Measurements from ENCODE around the gene UCK1.

The UCK1 gene

GRCh38 chr9:131534721-131535237 is 3.7 kb upstream of the UCK1 start:
- Histone ChIP-seq H2AK5ac (ENCODE audit: low read length, severe bottlenecking) (no peak overlapping the region), H3K9me3 (ENCODE audit: control insufficient read depth, low read length) (no peaks in the 10 kb centered on the region), H3K14ac (ENCODE audit: low read length in 2 of 2) (no peak overlapping the region), H3K4me3 (ENCODE audit: insufficient read depth in 1 of 2, low read depth in 1 of 2, low read length in 2 of 2) (no peak overlapping the region), H4K8ac (ENCODE audit: low read length) (no peak overlapping the region), H3K23ac (ENCODE audit: low read length in 2 of 2) (no peak overlapping the region), H2BK120ac (ENCODE audit: low read depth, low read length) (no peak overlapping the region), H3K4me1 (ENCODE audit: control insufficient read depth, insufficient read depth, low read depth, low read length) (peaks cover 13% of the 10 kb centered on the region), H4K91ac (ENCODE audit: low read length) (no peak overlapping the region), H3K9ac (ENCODE audit: low read length) (no peak overlapping the region), H3K27me3 (ENCODE audit: control insufficient read depth in 1 of 2, insufficient read depth in 1 of 2, low read length in 2 of 2) (peaks cover 5 to 6% of the 10 kb centered on the region in 2 experiments), H3K36me3 (ENCODE audit: control insufficient read depth in 1 of 2, insufficient read depth in 2 of 2, low read depth in 1 of 2, low read length in 2 of 2) (peaks cover 2 to 6% of the 10 kb centered on the region in 2 experiments), H3K4ac (ENCODE audit: low read depth in 1 of 2, low read length in 2 of 2) (no peak overlapping the region), H2BK15ac (ENCODE audit: low read depth, poor library complexity, severe bottlenecking) (no peak overlapping the region), H3K4me2 (ENCODE audit: low read length, poor library complexity, severe bottlenecking) (no peak overlapping the region), H2AFZ (ENCODE audit: low read depth, low read length) (no peak overlapping the region), H3K79me1 (replicated peaks; ENCODE audit: low read length, poor library complexity, severe bottlenecking) (peaks cover 10% of the 10 kb centered on the region), H2BK12ac (ENCODE audit: low read length in 2 of 2) (no peak overlapping the region), H2BK5ac (ENCODE audit: low read depth, low read length, poor library complexity, severe bottlenecking) (no peak overlapping the region), H3K18ac (ENCODE audit: low read depth in 1 of 2, low read length in 2 of 2) (no peak overlapping the region), H3K27ac (ENCODE audit: low read length, poor library complexity, severe bottlenecking) (no peak overlapping the region)
- DNase-seq: no peak
- 86% methylated on average over 7 of the region's 8 CpGs for WGBS

GRCh38 chr9:131530546-131530919 is 530 bp downstream of the UCK1 start:
- DNase-seq: peak; percentile 67
- Histone ChIP-seq H3K4ac (ENCODE audit: low read depth in 1 of 2, low read length in 2 of 2) (peak overlapping the region in 1 of 2 experiments; percentile 75), H3K4me1 (ENCODE audit: control insufficient read depth, insufficient read depth, low read depth, low read length) (peaks cover 16% of the 10 kb centered on the region), H2AK5ac (ENCODE audit: low read length, severe bottlenecking) (no peak overlapping the region), H3K14ac (ENCODE audit: low read length in 2 of 2) (peak overlapping the region in 1 of 2 experiments; percentile 61), H2BK120ac (ENCODE audit: low read depth, low read length) (peak overlapping the region; percentile 86), H3K79me1 (replicated peaks; ENCODE audit: low read length, poor library complexity, severe bottlenecking) (peaks cover 23% of the 10 kb centered on the region), H3K18ac (ENCODE audit: low read depth in 1 of 2, low read length in 2 of 2) (peak overlapping the region; percentile 77 to 92), H2BK12ac (ENCODE audit: low read length in 2 of 2) (no peak overlapping the region), H2BK5ac (ENCODE audit: low read depth, low read length, poor library complexity, severe bottlenecking) (no peak overlapping the region), H2AFZ (ENCODE audit: low read depth, low read length) (peak overlapping the region; percentile 72), H3K27ac (ENCODE audit: low read length, poor library complexity, severe bottlenecking) (no peak overlapping the region), H3K27me3 (ENCODE audit: control insufficient read depth in 1 of 2, insufficient read depth in 1 of 2, low read length in 2 of 2) (peaks cover 0 to 3% of the 10 kb centered on the region in 2 experiments), H3K4me2 (ENCODE audit: low read length, poor library complexity, severe bottlenecking) (peak overlapping the region; percentile 88), H2BK15ac (ENCODE audit: low read depth, poor library complexity, severe bottlenecking) (no peak overlapping the region), H3K9ac (ENCODE audit: low read length) (peak overlapping the region; percentile 92), H3K36me3 (ENCODE audit: control insufficient read depth in 1 of 2, insufficient read depth in 2 of 2, low read depth in 1 of 2, low read length in 2 of 2) (peaks cover 40 to 41% of the 10 kb centered on the region in 2 experiments), H3K4me3 (ENCODE audit: insufficient read depth in 1 of 2, low read depth in 1 of 2, low read length in 2 of 2) (peak overlapping the region; percentile 94 to 97), H3K9me3 (ENCODE audit: control insufficient read depth, low read length) (no peaks in the 10 kb centered on the region), H4K91ac (ENCODE audit: low read length) (no peak overlapping the region), H4K8ac (ENCODE audit: low read length) (peak overlapping the region; percentile 88), H3K23ac (ENCODE audit: low read length in 2 of 2) (no peak overlapping the region)
- WGBS: 2% methylated on average over 26 of the region's 29 CpGs

GRCh38 chr9:131529597-131530545 is 1.2 kb downstream of the UCK1 start:
- peak overlapping the region; percentile 88 for H4K8ac ChIP-seq (ENCODE audit: low read length)
- peak overlapping the region; percentile 67 for H2AFZ ChIP-seq (ENCODE audit: low read depth, low read length)
- peaks cover 46% of the 10 kb centered on the region in 2 experiments for H3K36me3 ChIP-seq (ENCODE audit: control insufficient read depth in 1 of 2, insufficient read depth in 2 of 2, low read depth in 1 of 2, low read length in 2 of 2)
- H3K9ac ChIP-seq (ENCODE audit: low read length): peak overlapping the region; percentile 92
- no peak overlapping the region for H2AK5ac ChIP-seq (ENCODE audit: low read length, severe bottlenecking)
- H3K18ac ChIP-seq (ENCODE audit: low read depth in 1 of 2, low read length in 2 of 2): peak overlapping the region in 1 of 2 experiments; percentile 92
- 71% methylated on average over 22 of the region's 24 CpGs for WGBS
- peak overlapping the region; percentile 86 for H2BK120ac ChIP-seq (ENCODE audit: low read depth, low read length)
- H3K79me1 ChIP-seq (replicated peaks; ENCODE audit: low read length, poor library complexity, severe bottlenecking): peaks cover 23% of the 10 kb centered on the region
- H3K27ac ChIP-seq (ENCODE audit: low read length, poor library complexity, severe bottlenecking): no peak overlapping the region
- no peak overlapping the region for H2BK15ac ChIP-seq (ENCODE audit: low read depth, poor library complexity, severe bottlenecking)
- no peak overlapping the region for H2BK12ac ChIP-seq (ENCODE audit: low read length in 2 of 2)
- H3K23ac ChIP-seq (ENCODE audit: low read length in 2 of 2): peak overlapping the region in 1 of 2 experiments; percentile 2
- H3K27me3 ChIP-seq (ENCODE audit: control insufficient read depth in 1 of 2, insufficient read depth in 1 of 2, low read length in 2 of 2): no peaks in the 10 kb centered on the region
- peak overlapping the region in 1 of 2 experiments; percentile 61 for H3K14ac ChIP-seq (ENCODE audit: low read length in 2 of 2)
- no peak overlapping the region for H2BK5ac ChIP-seq (ENCODE audit: low read depth, low read length, poor library complexity, severe bottlenecking)
- H3K9me3 ChIP-seq (ENCODE audit: control insufficient read depth, low read length): no peaks in the 10 kb centered on the region
- DNase-seq: no peak
- H3K4me1 ChIP-seq (ENCODE audit: control insufficient read depth, insufficient read depth, low read depth, low read length): peaks cover 18% of the 10 kb centered on the region
- H3K4ac ChIP-seq (ENCODE audit: low read depth in 1 of 2, low read length in 2 of 2): peak overlapping the region in 1 of 2 experiments; percentile 4
- peak overlapping the region; percentile 94 to 97 for H3K4me3 ChIP-seq (ENCODE audit: insufficient read depth in 1 of 2, low read depth in 1 of 2, low read length in 2 of 2)
- no peak overlapping the region for H4K91ac ChIP-seq (ENCODE audit: low read length)
- H3K4me2 ChIP-seq (ENCODE audit: low read length, poor library complexity, severe bottlenecking): peak overlapping the region; percentile 88

GRCh38 chr9:131528886-131529505 is 2.1 kb downstream of the UCK1 start:
- Histone ChIP-seq H2AK5ac (ENCODE audit: low read length, severe bottlenecking) (no peak overlapping the region), H3K27ac (ENCODE audit: low read length, poor library complexity, severe bottlenecking) (no peak overlapping the region), H3K9me3 (ENCODE audit: control insufficient read depth, low read length) (no peaks in the 10 kb centered on the region), H3K4me2 (ENCODE audit: low read length, poor library complexity, severe bottlenecking) (no peak overlapping the region), H3K4me3 (ENCODE audit: insufficient read depth in 1 of 2, low read depth in 1 of 2, low read length in 2 of 2) (no peak overlapping the region), H2BK5ac (ENCODE audit: low read depth, low read length, poor library complexity, severe bottlenecking) (no peak overlapping the region), H3K23ac (ENCODE audit: low read length in 2 of 2) (no peak overlapping the region), H2BK12ac (ENCODE audit: low read length in 2 of 2) (no peak overlapping the region), H2BK15ac (ENCODE audit: low read depth, poor library complexity, severe bottlenecking) (no peak overlapping the region), H2BK120ac (ENCODE audit: low read depth, low read length) (no peak overlapping the region), H3K4ac (ENCODE audit: low read depth in 1 of 2, low read length in 2 of 2) (no peak overlapping the region), H3K9ac (ENCODE audit: low read length) (no peak overlapping the region), H3K36me3 (ENCODE audit: control insufficient read depth in 1 of 2, insufficient read depth in 2 of 2, low read depth in 1 of 2, low read length in 2 of 2) (peaks cover 54 to 55% of the 10 kb centered on the region in 2 experiments), H3K27me3 (ENCODE audit: control insufficient read depth in 1 of 2, insufficient read depth in 1 of 2, low read length in 2 of 2) (no peaks in the 10 kb centered on the region), H3K4me1 (ENCODE audit: control insufficient read depth, insufficient read depth, low read depth, low read length) (peaks cover 19% of the 10 kb centered on the region), H3K18ac (ENCODE audit: low read depth in 1 of 2, low read length in 2 of 2) (no peak overlapping the region), H4K91ac (ENCODE audit: low read length) (no peak overlapping the region), H2AFZ (ENCODE audit: low read depth, low read length) (no peak overlapping the region), H3K14ac (ENCODE audit: low read length in 2 of 2) (no peak overlapping the region), H4K8ac (ENCODE audit: low read length) (no peak overlapping the region), H3K79me1 (replicated peaks; ENCODE audit: low read length, poor library complexity, severe bottlenecking) (peaks cover 23% of the 10 kb centered on the region)
- no peak for DNase-seq
- 96% methylated on average over 35 of the region's 35 CpGs for WGBS

Data from mesenchymal stem cell (in vitro differentiated cells and primary cell).